ENCODE data around the gene SH2B3.
A peak's percentile ranks its signal among the peaks of the same experiment; 100 is the strongest.
"Not testable (repeated sequence)": the region's sequence is repeated elsewhere in the genome, so short reads cannot be mapped to it uniquely, and the experiment has no call there.

The SH2B3 gene

DNA sequence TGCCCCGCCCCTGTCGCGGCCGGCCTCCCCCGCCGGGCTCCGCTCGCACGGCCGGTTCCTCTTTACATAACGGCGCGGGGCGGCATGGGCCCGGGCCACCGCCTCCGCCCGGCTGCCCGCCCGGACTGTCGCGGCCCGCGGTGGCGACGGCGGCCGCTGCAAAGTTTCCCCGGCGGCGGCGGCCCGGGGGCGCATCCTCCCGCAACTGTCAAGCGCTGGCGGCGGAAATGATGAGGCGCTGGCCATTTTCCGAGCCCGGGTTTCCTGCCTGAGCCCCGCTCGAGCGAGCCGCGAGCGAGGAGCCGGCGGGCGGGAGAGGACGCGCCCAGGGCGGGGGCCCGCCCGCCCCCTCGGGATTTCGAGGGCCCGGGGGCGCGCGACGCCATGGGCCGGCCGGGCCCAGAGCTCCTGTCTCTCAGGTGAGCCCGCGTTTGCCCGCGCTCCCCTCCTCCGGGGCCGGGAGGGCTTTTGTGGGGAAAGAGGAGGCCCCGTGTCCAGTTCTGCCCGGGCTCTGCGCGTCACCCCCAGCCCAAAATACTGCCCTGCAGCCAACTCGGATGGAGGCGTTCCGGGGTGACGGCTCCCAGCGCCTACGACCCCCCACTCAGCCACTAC is at the start of gene SH2B3:
TSS of gene SH2B3 (plus strand) at position 65 of the 615 bp plus-strand sequence. CDS start 12,223 bp downstream, outside the sequence.
- no peak for DNase-seq (ENCODE audit: low spot score)

DNA sequence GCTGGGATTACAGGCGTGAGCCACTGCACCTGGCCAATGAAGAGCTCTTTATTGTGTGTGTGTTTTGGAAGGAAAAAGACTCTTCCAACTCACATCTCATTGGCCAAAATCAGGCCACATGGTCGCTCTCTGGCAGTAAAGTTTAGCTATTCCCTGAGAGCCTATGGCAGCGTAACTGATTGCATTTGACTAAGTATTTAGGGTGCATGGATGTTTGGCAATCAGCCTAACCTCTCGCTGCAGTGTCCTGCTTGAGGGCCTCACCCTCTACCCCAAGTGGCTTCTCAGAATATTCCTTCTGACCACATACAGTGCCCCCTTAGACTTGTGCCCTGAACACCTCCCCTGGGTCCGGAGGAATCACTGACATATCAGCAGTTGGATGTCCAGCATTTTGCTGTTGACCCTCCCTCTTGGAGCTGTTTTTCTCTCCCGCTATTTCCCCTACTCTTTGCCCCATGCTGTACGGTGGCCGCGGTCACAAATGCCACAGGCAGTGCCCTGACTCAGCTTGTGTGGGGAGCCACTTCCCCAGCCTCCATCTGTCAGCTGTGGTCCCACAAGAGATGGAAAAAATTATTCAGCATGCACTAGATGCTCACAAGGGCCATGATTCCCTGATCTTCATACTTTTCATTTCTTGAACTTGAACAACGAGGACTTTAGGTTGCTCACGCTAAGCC is 46.4 kb upstream of the SH2B3 start:
- no peak for DNase-seq (ENCODE audit: low spot score)

DNA sequence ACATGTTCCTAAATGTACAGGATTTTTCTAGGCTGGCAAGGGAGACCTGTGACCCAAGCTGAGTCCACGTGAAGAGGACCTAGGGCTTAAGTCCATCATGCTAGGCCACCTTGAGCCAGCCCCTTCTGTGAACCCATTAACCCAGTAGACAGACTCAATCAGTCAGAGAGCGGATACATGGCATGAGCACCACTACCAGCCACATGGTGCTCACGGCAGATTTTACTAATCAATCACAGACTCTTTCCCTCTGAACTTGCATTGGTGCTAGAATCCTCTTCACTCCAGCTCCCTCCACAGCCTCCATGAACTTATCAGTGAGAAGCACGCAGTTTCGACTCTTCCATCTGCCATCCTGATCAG is 45.8 kb upstream of the SH2B3 start:
- DNase-seq (ENCODE audit: low spot score) = no peak

DNA sequence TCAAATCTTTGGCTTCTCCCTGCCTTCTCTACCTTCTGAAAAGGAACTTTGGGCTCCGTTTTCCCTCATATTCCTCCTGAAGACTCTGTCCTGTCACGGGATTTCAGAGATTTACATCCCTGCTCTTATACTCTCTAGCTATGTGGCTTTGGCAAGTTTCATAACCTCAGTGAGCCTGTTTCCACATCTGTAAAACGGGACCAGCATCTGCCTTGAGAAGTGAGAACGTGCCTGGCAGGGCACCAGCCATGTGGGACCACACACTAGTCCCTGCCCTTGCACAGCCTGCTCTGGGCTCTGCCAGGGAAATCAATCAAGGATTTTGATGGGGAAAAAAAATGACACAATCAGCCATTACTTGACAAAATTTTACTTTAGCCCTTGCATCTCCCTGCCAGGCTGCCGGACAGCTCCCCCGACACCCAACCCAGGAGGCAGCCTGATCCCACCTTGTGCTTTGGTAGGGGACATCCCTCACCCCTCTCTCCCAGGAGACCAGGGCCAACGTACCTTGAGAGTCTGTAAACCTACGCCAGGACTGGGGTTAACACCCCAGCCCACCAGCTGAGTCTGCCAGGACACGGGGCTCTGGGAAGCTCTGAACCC is 45.3 kb upstream of the SH2B3 start:
- no peak for DNase-seq (ENCODE audit: low spot score)

DNA sequence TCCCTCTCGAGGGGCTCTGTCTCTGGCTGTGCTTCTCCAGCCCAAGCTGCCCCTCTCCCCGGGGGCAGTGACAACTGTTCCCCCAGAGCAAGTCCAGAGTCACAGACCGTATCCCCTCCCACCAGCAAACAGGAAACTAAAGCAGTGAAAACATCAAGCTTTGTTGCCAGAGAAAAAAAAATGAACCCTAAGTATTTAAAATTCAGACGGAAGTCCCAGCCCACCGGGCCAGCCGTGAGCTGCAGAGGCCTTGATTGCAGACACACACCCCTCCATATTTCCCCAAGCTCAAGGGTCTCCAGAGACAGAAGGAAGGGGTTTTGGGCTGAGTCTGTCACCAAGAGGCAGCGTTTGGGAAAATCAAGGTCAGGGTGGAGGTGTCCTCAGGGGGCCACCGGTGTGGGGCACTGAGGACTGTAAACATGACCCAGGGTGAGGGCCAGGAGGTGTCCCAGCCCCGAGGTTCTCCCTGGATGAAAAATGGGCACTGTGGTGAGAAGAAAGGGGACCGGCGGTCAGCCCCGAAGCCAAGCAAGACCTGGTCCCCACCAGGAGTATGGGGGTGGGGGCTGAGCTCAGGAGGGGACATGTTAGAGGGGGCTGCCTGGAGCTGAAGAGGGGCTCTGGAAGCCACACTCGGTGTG is 44.5 kb upstream of the SH2B3 start:
- DNase-seq (ENCODE audit: low spot score) = no peak

DNA sequence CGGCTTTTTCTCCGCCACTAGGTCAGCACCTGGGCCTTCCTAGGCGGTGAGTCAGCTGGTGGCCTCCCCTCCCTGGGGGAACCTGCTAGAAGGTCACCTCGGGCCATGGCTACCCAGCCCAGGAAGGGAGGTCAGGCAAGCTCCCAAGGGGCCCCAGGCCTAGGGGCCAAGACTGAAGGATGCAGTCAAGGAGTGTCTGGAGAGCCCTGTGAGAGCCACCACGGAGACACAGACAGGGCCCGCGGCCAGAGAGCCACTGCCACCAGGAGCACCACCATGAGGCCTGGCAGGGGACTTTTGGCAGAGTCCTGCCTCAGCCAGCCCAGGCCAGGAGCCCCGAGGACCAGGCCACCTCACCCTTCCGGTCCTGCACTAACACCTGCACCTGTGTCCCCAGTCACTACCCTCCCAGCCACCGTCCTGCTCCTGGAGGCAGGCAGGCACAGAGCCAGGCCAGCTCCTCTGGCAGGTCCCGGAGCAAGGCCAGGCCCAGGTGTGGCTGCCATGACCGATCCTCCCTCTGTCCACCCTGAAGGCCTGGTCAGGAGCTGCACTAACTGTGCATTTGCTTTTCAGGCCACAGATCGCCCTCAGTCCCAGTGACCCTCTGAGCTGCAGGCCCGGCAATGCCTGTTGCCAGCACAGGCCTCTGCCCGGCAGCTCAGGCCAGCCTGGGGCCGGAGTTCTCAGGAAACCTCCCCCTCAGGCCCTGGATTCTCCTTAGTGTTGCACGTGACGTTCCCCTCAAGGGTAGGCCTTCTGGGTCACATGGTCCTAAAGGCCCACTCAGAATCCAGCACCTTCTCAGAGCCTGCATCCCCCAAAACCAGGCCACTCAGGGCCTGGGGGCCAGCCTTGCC is 43.8 kb upstream of the SH2B3 start:
- no peak for DNase-seq (ENCODE audit: low spot score)

DNA sequence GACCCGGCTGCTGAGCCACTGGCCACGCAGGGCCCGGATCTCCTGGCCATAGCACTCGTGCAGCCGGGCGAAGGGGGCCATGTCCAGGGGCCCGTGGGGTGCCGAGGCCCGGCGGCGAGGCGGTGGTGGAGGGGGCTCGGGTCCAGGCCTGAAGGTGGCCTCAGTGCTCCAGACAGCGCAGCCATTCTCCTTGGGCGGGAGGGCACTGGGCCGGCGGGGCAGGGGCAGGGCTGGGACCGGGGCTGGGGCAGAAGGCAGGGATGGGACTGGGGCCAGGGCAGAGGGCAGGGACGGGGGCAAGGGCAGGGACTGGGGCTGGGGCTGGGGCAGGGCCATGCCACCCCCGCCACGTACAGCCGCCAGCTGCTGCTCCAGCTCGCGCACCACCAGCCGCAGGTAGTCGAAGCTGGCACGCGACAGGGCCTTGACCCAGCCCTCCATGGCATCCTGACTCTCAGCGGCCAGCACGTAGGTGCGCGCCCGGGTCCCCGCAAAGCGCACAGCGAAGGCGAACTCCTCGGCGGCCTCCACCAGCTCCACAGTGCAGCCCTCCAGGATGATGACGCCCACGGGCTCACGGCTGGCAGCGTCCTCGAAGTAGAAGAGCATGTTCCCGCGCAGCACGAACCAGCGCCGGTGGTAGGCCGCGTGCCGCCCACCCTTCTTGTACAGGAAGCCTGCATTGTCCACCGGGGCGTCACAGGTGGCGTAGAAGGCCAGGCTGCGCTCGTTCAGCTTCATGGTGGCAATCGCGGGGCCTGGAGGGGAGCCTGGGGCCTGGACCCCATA is 42.8 kb upstream of the SH2B3 start:
- no peak for DNase-seq (ENCODE audit: low spot score)

DNA sequence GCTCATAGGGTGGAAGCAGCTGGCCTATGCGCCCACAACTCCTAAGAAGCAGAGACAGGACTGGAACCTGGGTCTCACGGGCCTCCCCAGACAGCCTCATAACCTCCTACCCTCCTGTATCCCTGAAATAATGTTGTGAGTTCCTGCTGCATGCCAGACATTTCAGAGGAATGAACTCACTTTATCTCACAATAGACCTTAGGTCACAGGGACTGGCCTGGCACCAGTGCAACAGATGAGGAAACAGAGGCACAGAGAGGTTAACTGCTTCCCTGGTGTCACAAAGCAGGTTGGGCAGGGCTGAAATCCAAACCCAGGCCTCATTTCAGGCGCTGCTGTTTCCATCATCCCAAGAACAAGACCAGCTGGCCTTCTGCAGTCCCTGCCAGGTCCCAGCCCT is 42.1 kb upstream of the SH2B3 start:
- DNase-seq (ENCODE audit: low spot score) = no peak

DNA sequence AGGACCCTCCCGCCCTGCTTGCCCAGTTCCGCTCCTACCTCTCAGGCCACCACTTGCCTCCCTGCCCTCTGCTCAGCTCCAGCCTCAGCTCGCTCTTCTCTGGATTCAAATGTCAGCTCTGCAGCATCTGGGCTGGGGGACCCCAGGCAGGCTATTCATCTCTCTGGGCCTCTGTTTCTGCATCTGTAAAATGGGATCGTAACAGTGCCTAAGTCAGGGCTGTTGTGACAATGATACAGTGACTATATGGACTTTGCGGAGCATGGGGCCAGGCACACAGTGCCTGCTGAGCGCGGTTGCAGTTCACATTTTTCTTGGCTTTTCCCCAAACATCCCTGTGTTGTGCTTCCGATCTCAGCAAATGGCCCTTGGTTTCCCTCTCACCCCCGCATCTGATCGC is 39.6 kb upstream of the SH2B3 start:
- DNase-seq (ENCODE audit: low spot score) = no peak

DNA sequence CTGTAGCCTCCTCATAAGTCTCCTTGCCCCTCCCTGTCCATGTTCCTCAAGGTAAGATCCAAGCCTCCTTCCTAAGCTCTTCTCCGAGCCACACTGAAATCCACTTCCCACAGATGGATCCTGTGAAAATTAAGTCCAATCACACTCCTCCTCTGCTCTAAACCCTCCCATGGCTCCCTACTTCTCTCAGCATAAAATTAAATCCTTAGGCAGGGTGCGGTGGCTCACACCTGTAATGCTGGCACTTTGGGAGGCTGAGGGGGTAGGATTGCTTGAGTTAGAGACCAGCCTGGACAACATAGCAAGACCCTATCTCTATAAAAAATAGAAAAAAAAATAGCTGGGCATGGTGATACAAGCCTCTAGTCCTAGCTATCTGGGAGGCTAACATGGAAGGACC is 39.1 kb upstream of the SH2B3 start:
- no peak for DNase-seq (ENCODE audit: low spot score)

DNA sequence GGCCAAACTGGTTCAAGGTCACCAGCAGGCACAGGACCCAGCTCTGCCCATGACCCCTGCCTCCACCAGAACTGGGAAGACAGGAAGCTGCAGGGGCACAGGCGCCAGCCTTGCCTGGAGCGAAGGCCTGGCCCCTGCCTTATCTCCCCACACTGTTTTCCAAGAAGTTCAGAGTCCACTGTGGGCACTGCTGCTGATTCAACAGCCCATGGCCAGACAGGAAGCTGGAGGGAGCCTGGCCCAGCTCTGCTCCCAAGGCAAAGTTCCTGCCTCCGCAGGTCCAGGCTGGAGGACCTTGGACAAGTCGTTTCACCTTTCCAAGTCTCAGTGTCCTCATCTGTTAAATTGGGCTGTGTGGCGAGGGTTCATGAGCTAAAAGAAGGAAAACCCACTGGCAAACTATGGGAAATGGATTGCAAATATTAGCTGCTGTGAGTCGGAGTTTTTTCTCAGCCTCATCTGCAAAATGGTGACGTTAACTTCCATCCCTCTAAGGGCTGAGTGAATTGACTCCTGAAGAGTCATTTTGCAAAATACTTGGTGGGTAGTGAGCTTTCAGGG is 38.0 kb upstream of the SH2B3 start:
- DNase-seq (ENCODE audit: low spot score) = no peak

DNA sequence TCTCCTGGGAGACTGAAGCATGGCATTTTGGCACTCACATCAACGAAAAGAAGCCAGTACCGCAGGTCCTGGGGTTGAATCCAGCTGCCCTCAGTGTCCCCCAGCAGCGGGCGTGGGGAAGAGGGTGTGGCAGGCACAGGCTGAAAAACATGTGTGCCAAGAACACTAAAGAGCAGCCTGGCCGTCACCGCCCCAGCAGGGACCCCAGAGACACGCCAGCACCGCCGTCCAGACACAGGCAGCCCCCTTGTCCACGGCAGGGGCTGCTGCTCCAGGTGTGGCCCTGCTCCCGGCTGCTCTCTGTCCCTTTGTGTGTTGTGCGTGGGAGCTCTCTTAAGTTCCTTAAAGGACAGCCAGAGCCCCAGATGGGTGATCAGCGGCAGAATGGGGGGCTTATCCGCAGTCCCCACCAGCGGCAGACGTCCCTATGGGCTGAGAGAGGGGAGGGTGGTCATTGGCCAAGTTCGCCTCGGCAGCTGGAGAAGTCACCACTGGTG is 37.4 kb upstream of the SH2B3 start:
- no peak for DNase-seq (ENCODE audit: low spot score)

DNA sequence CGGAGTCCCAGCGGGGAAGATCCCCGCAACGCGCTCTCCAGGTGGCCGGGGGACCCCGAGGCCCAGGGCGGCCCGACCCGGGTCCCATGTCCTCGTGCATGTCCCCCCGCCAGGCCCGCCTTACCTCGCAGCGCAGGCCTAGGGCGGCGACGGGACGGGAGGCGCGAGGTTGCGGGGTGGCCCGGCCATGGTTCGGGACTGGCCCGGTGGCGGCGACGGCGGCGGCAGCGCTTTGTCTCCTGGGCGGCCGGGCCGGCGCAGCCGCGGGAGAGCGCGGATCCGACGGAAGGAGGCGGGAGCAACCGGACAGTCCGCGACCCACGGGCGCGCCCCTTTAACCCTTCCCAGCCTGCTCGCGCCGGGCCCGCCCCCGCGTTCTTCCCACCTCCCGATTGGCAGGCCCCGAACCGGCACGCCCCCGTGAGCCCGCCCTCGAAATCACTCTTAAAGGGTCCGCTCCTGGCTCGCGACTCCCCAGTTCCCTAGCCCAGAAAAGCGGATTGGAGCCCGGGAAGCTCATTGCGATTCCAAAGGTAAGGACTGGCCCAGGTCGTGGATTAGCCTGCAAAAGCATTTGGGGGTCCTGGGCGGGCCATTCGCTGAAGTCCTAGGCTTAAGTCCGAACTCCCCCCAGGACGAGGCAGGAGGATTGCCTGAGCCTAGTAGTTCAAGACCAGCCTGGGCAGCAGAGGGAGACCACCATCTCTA is 36.8 kb upstream of the SH2B3 start, which contains the start of gene PHETA1:
TSS of gene PHETA1 (minus strand) at position 308 of the 708 bp plus-strand sequence. CDS start 5,668 bp downstream, outside the sequence.
- DNase-seq (ENCODE audit: low spot score) = peak; percentile 81

DNA sequence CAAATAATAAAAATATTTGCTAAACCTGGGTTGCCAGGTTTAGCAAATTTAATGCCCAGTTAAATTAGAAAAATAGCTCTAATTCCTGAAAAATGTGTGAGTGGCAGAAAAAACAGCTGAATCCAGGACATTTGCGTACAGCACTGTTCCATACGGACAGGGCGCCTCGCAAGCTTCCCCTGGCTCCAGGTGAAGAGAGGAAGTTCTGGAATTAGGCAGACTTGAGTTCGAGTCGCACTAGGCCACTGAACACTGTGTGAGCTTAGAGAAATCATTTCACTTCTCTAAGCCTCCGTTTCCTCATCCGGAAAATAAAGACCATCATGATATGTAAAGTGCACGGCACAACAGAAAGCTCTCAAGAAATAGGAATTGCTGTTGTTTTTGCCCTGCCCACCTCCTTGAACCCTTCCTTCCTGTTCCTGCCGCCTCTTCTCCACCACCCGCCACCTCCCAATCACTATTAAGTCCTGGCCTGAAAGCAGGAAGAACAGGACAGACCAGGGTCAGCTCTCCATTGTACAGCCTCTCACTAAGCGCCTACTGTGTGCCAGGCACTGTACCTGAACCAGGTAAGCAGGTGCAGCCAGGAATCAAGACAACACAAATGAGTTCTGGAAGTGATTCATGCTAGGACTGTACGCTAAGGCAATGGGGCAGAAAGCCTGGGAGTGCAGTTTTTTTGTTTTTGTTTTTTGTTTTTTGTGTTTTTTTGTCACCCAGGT is 36.1 kb upstream of the SH2B3 start:
- no peak for DNase-seq (ENCODE audit: low spot score)

DNA sequence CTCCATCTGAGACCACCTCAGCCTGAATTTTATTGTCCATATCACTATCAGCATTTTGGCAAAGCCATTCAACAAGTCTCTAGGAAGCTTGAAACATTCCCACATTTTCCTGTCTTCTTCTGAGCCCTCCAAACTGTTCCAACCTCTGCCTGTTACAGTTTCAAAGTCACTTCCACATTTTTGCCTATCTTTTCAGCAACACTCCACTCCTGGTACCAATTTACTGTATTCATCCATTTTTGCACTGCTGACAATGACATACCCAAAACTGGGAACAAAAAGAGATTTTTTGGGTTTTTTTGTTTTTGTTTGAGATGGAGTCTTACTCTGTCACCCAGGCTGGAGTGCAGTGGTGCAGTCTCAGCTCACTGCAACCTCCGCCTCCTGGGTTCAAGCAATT is 32.5 kb upstream of the SH2B3 start:
- DNase-seq (ENCODE audit: low spot score) = not testable (repeated sequence)

DNA sequence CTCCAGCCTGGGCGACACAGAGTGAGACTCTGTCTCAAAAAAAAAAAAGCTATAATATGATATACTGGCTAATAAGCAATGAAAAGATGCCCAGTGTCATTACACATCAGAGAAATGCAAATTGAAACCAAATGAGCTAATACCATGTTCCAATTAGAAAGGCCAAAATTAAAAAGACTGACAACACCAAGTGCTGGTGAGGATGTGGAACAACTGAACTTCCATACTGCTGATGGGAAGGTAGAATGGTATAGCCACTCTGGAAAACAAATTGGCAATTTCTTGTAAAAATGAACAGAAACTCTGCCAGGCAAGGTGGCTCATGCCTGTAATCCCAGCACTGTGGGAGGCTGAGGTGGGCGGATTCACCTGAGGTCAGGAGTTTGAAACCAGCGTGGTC is 28.3 kb upstream of the SH2B3 start:
- no peak for DNase-seq (ENCODE audit: low spot score)

DNA sequence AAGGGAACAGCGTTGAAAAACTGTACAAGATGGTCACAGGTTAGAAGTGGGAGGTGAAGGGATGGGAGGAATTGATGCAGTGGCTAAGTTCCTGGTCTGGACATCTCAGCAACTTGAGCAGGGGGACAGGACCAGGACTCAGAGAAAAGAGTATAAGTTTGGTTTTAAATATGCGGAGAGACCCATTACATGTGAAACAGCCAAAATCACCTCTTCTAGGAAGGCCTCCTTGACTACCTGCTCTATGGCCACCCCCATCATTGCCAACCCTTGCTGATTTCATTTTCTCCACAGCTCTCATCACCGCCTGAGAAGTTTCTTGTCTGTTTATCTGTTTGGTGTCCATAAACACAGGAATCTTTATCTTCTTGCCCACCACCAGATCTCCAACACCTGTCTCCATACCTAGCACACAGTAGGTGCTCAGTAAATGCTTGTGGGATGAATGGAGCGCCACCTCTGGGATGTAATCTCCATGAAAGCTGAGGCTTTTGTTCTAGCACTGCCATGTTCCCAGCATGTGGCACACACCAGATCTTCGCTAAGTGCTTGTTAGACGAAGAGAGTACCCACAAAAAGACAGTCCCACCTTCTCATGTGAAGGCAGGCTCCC is 25.7 kb upstream of the SH2B3 start:
- no peak for DNase-seq (ENCODE audit: low spot score)

DNA sequence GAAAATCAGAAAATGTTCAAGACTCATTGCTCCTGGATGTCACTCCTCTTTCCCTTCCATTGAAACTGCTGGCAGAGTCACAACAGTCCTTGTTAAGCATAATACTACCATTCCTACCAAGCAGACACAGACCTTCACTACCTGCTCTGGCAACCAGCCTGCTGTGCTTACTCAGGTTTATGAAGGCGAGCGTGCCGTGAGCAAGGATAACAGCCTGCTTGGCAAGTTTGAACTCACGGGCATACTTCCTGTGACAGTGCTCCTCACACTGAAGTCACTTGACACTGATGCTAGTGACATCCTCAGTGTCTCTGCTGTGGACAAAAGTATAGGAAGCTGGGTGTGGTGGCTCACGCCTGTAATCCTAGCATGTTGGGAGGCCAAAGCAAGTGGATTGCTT is 21.1 kb upstream of the SH2B3 start:
- no peak for DNase-seq (ENCODE audit: low spot score)

DNA sequence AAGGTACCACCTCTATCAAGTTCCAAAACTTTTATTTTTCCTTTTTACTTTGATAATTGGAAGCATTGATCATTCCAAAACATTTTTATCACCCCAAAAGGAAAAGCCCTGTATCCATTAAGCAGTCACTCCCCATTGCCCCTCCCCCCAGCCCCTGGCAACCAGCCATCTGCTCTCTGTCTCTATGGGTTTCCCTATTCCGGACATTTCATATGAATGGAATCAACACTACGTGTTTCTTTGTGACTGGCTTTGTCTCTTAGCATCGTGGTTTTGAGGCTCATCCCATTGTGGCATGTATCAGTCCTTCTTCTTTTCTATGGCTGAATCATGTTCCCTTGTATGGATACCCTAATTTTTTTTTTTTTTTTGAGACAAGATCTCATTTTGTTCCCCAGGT is 18.8 kb upstream of the SH2B3 start:
- DNase-seq (ENCODE audit: low spot score) = no peak
